ENCODE data around the gene GALNT10. TPM values are rescaled to one million over a fixed set of nuclear protein-coding genes. Genes with fewer than 3 reads are reported as not detected.

Gene GALNT10
- polyA plus RNA-seq, 1 of the 3 experiments (the other 2 are of a cell fraction): 56.3 TPM

DNA sequence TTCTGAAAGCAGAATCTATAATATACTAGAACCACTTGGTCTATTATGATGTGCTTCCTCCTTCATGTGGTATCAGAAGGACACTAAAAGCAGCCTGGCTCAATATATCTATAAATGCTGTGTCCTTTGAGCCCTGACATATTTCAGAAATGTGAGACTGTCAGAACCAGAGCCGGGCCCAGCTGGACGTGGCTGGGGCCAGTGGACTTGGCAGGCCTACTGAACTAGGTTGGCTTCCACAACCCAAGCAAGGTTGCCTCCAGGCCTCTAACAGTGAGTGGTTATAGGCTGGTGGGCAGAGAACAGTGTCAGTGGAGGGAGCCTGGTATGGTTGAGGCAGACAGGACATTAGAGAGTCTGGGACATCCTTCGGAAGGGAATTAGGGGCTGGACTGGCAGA, 78.9 kb downstream of the GALNT10 start:
- TF ChIP-seq GATA2 (CRISPR knock-in tag; IDR thresholded peaks at IDR 0.05) (no peak), TCF12 (IDR thresholded peaks at IDR 0.05) (no peak), MXI1 (IDR thresholded peaks at IDR 0.05; ENCODE audit: low read depth, low read length) (no peak), RCOR1 (IDR thresholded peaks at IDR 0.05; ENCODE audit: low read length) (no peak), MEF2A (IDR thresholded peaks at IDR 0.05; ENCODE audit: borderline replicate concordance, low read depth) (no peak), NRF1 (IDR thresholded peaks at IDR 0.05; ENCODE audit: low read depth, low read length) (no peak), CHD2 (IDR thresholded peaks at IDR 0.05; ENCODE audit: low read length, partially characterized antibody) (no peak), RAD21 (IDR thresholded peaks at IDR 0.05; ENCODE audit: low read length) (no peak), POLR2AphosphoS5 (IDR thresholded peaks at IDR 0.05; ENCODE audit: low read depth, low read length) (no peak), RXRA (IDR thresholded peaks at IDR 0.05; ENCODE audit: borderline replicate concordance, low read depth) (no peak), FOSL2 (IDR thresholded peaks at IDR 0.05; ENCODE audit: borderline replicate concordance, low read depth) (no peak)
- TF ChIP-seq, protein P1, sequence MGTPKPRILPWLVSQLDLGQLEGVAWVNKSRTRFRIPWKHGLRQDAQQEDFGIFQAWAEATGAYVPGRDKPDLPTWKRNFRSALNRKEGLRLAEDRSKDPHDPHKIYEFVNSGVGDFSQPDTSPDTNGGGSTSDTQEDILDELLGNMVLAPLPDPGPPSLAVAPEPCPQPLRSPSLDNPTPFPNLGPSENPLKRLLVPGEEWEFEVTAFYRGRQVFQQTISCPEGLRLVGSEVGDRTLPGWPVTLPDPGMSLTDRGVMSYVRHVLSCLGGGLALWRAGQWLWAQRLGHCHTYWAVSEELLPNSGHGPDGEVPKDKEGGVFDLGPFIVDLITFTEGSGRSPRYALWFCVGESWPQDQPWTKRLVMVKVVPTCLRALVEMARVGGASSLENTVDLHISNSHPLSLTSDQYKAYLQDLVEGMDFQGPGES (IDR thresholded peaks at IDR 0.05; ENCODE audit: low read depth, low read length): no peak
- TF ChIP-seq, protein P2, sequence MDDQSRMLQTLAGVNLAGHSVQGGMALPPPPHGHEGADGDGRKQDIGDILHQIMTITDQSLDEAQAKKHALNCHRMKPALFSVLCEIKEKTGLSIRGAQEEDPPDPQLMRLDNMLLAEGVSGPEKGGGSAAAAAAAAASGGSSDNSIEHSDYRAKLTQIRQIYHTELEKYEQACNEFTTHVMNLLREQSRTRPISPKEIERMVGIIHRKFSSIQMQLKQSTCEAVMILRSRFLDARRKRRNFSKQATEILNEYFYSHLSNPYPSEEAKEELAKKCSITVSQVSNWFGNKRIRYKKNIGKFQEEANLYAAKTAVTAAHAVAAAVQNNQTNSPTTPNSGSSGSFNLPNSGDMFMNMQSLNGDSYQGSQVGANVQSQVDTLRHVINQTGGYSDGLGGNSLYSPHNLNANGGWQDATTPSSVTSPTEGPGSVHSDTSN (IDR thresholded peaks at IDR 0.05): no peak
- WGBS (ENCODE audit: low lambda C conversion rate): 96% methylated on average over 3 of the region's 3 CpGs
- Histone ChIP-seq H3K36me3 (replicated peaks in 1 of 2; ENCODE audit: control insufficient read depth in 1 of 2, insufficient read depth in 2 of 2, low read length in 1 of 2) (peaks cover 0 to 18% of the 10 kb centered on the region in 2 experiments), H3K79me2 (ENCODE audit: insufficient read depth) (peaks cover 56% of the 10 kb centered on the region; the same call in 1 of the 2 replicates), H3K9me3 (no peaks in the 10 kb centered on the region), H3F3A (replicated peaks; ENCODE audit: insufficient read depth) (peaks cover 6% of the 10 kb centered on the region), H3K9ac (no peak overlapping the region), H3K27me3 (ENCODE audit: insufficient read depth) (no peaks in the 10 kb centered on the region), H3K27ac (ENCODE audit: low read depth in 2 of 2, low read length in 1 of 2) (no peak overlapping the region), H3K4me3 (ENCODE audit: low read depth in 2 of 2, low read length in 1 of 2) (no peak overlapping the region), H2AFZ (ENCODE audit: low read depth) (no peak overlapping the region), H3K9me2 (no peaks in the 10 kb centered on the region), H4K20me1 (ENCODE audit: insufficient read depth) (no peaks in the 10 kb centered on the region), H3K4me1 (ENCODE audit: control insufficient read depth in 1 of 2, insufficient read depth in 2 of 2, low read depth in 1 of 2, low read length in 1 of 2) (peaks cover 6 to 19% of the 10 kb centered on the region in 2 experiments; a peak in 3 of 4 replicates), H3K4me2 (no peak overlapping the region)
- no peak for DNase-seq
- CTCF ChIA-PET: interaction anchor here (0.6 to 1.1 kb wide), 2 partner anchors 13 to 63 kb away, joined by 3 read pairs; no protein-coding TSS in a partner anchor
- POLR2A ChIA-PET: no interaction called here

DNA sequence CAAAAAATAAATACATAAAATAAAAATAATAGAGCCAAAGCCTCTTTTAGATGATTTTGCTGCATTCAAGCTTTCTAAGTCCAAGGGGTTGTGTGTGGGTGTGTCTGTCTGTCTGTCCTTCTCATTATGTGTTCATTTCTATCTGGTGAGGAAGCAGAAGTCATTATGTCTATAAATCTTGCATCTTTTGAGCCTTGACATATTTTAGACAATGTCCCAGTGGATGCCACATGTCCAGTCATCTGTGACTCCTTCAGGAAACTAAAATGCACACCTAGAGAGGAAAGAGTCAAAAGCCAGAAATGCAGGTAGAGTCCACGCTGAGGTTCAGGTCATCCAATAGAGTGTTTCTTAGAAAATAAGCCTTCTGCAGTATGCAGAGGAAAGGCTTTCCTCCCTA, 80.9 kb downstream of the GALNT10 start:
- peaks cover 69% of the 10 kb centered on the region; the same call in 1 of the 2 replicates for H3K79me2 ChIP-seq (ENCODE audit: insufficient read depth)
- CTCF ChIA-PET: interaction anchor here (0.8 kb wide), 1 partner anchor 19 kb away, joined by 3 read pairs; no protein-coding TSS in a partner anchor
- WGBS (ENCODE audit: low lambda C conversion rate): 90% methylated on average over 1 of the region's 1 CpG
- H3K4me2 ChIP-seq: no peak overlapping the region
- no peaks in the 10 kb centered on the region for H3K9me3 ChIP-seq
- H3K27ac ChIP-seq (ENCODE audit: low read depth in 2 of 2, low read length in 1 of 2): no peak overlapping the region
- no peak overlapping the region for H3K9ac ChIP-seq
- 0 out of 2 replicates have a peak, but pooled peaks cover 3% of the 10 kb centered on the region for H4K20me1 ChIP-seq (ENCODE audit: insufficient read depth)
- H2AFZ ChIP-seq (ENCODE audit: low read depth): no peak overlapping the region
- DNase-seq: no peak
- POLR2A ChIA-PET: no interaction called here
- H3K27me3 ChIP-seq (ENCODE audit: insufficient read depth): no peaks in the 10 kb centered on the region
- peaks cover 10 to 33% of the 10 kb centered on the region in 2 experiments; a peak in 3 of 4 replicates for H3K4me1 ChIP-seq (ENCODE audit: control insufficient read depth in 1 of 2, insufficient read depth in 2 of 2, low read depth in 1 of 2, low read length in 1 of 2)
- H3K4me3 ChIP-seq (ENCODE audit: low read depth in 2 of 2, low read length in 1 of 2): no peak overlapping the region
- peaks cover 0 to 18% of the 10 kb centered on the region in 2 experiments for H3K36me3 ChIP-seq (replicated peaks in 1 of 2; ENCODE audit: control insufficient read depth in 1 of 2, insufficient read depth in 2 of 2, low read length in 1 of 2)
- no peaks in the 10 kb centered on the region for H3K9me2 ChIP-seq
- H3F3A ChIP-seq (replicated peaks; ENCODE audit: insufficient read depth): peaks cover 16% of the 10 kb centered on the region
- TF ChIP-seq FOXM1 (IDR thresholded peaks at IDR 0.05; ENCODE audit: low read depth): no peak
- no peak for TF ChIP-seq RAD21 (IDR thresholded peaks at IDR 0.05; ENCODE audit: low read length)
- no peak for TF ChIP-seq MXI1 (IDR thresholded peaks at IDR 0.05; ENCODE audit: low read depth, low read length)
- no peak for TF ChIP-seq GATA2 (CRISPR knock-in tag; IDR thresholded peaks at IDR 0.05)
- TF ChIP-seq, protein P3, sequence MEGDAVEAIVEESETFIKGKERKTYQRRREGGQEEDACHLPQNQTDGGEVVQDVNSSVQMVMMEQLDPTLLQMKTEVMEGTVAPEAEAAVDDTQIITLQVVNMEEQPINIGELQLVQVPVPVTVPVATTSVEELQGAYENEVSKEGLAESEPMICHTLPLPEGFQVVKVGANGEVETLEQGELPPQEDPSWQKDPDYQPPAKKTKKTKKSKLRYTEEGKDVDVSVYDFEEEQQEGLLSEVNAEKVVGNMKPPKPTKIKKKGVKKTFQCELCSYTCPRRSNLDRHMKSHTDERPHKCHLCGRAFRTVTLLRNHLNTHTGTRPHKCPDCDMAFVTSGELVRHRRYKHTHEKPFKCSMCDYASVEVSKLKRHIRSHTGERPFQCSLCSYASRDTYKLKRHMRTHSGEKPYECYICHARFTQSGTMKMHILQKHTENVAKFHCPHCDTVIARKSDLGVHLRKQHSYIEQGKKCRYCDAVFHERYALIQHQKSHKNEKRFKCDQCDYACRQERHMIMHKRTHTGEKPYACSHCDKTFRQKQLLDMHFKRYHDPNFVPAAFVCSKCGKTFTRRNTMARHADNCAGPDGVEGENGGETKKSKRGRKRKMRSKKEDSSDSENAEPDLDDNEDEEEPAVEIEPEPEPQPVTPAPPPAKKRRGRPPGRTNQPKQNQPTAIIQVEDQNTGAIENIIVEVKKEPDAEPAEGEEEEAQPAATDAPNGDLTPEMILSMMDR (IDR thresholded peaks at IDR 0.05): no peak
- TF ChIP-seq, protein P4, sequence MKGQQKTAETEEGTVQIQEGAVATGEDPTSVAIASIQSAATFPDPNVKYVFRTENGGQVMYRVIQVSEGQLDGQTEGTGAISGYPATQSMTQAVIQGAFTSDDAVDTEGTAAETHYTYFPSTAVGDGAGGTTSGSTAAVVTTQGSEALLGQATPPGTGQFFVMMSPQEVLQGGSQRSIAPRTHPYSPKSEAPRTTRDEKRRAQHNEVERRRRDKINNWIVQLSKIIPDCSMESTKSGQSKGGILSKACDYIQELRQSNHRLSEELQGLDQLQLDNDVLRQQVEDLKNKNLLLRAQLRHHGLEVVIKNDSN (IDR thresholded peaks at IDR 0.05; ENCODE audit: borderline replicate concordance, low read depth): no peak
- no peak for TF ChIP-seq JUND (IDR thresholded peaks at IDR 0.05)
- TF ChIP-seq YY1 (IDR thresholded peaks at IDR 0.05; ENCODE audit: low read depth): no peak
- TF ChIP-seq TCF12 (IDR thresholded peaks at IDR 0.05): no peak
- no peak for TF ChIP-seq RFX5 (IDR thresholded peaks at IDR 0.05; ENCODE audit: low read length)
- TF ChIP-seq, protein P5, sequence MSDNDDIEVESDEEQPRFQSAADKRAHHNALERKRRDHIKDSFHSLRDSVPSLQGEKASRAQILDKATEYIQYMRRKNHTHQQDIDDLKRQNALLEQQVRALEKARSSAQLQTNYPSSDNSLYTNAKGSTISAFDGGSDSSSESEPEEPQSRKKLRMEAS (IDR thresholded peaks at IDR 0.05; ENCODE audit: low read depth): no peak
- no peak for TF ChIP-seq NRF1 (IDR thresholded peaks at IDR 0.05; ENCODE audit: low read depth, low read length)
- TF ChIP-seq, protein P6, sequence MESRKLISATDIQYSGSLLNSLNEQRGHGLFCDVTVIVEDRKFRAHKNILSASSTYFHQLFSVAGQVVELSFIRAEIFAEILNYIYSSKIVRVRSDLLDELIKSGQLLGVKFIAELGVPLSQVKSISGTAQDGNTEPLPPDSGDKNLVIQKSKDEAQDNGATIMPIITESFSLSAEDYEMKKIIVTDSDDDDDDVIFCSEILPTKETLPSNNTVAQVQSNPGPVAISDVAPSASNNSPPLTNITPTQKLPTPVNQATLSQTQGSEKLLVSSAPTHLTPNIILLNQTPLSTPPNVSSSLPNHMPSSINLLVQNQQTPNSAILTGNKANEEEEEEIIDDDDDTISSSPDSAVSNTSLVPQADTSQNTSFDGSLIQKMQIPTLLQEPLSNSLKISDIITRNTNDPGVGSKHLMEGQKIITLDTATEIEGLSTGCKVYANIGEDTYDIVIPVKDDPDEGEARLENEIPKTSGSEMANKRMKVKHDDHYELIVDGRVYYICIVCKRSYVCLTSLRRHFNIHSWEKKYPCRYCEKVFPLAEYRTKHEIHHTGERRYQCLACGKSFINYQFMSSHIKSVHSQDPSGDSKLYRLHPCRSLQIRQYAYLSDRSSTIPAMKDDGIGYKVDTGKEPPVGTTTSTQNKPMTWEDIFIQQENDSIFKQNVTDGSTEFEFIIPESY (IDR thresholded peaks at IDR 0.05; ENCODE audit: borderline replicate concordance, low read depth): no peak
- TF ChIP-seq EP300 (IDR thresholded peaks at IDR 0.05; ENCODE audit: borderline replicate concordance in 1 of 2, low read depth in 1 of 2, low read length in 1 of 2): no peak
